ENCODE measurements around the gene INSRR. TPM values are rescaled to one million over a fixed set of nuclear protein-coding genes. Genes with fewer than 3 reads are reported as not detected.

Gene INSRR
- total RNA-seq, 4 donors from 2014 or later, result not detected

DNA sequence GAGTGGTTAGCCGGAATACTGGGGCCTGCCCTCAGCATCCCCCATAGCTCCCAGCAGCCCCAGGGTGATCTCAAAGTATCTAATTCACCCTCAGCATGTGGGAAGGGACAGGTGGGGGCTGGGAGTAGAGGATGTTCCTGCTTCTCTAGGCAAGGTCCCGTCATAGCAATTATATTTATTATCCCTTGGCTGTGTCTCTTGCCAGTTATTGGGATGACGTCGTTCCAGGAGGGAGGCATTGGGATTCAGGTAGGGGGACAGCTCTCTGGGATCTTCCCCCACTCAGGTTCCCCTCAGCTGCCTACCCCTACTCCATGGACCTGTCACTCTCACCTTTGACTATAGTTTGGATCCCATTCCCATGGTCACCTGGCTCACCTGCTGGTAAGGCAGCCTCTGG lies 22.7 kb upstream of the INSRR start:
- no peaks in the 10 kb centered on the region for H3K27me3 ChIP-seq
- intact Hi-C loops (cut with DNase I), result loop anchor here (10.0 kb wide), 1 partner anchor 197 kb away; no protein-coding TSS in a partner anchor
- no peaks in the 10 kb centered on the region for H3K9me3 ChIP-seq
- no peak overlapping the region for H3K27ac ChIP-seq
- no peaks in the 10 kb centered on the region for H3K4me1 ChIP-seq
- WGBS, 2 donors, result 73 to 78% methylated on average over 4 of the region's 4 CpGs
- H3K36me3 ChIP-seq, result no peaks in the 10 kb centered on the region
- H3K4me3 ChIP-seq (replicated peaks in 1 of 3), result no peak overlapping the region
- DNase-seq, result no peak
- TF ChIP-seq POLR2A (IDR thresholded peaks at IDR 0.05), result no peak
- TF ChIP-seq, protein P1, sequence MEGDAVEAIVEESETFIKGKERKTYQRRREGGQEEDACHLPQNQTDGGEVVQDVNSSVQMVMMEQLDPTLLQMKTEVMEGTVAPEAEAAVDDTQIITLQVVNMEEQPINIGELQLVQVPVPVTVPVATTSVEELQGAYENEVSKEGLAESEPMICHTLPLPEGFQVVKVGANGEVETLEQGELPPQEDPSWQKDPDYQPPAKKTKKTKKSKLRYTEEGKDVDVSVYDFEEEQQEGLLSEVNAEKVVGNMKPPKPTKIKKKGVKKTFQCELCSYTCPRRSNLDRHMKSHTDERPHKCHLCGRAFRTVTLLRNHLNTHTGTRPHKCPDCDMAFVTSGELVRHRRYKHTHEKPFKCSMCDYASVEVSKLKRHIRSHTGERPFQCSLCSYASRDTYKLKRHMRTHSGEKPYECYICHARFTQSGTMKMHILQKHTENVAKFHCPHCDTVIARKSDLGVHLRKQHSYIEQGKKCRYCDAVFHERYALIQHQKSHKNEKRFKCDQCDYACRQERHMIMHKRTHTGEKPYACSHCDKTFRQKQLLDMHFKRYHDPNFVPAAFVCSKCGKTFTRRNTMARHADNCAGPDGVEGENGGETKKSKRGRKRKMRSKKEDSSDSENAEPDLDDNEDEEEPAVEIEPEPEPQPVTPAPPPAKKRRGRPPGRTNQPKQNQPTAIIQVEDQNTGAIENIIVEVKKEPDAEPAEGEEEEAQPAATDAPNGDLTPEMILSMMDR (IDR thresholded peaks at IDR 0.05), result no peak

DNA sequence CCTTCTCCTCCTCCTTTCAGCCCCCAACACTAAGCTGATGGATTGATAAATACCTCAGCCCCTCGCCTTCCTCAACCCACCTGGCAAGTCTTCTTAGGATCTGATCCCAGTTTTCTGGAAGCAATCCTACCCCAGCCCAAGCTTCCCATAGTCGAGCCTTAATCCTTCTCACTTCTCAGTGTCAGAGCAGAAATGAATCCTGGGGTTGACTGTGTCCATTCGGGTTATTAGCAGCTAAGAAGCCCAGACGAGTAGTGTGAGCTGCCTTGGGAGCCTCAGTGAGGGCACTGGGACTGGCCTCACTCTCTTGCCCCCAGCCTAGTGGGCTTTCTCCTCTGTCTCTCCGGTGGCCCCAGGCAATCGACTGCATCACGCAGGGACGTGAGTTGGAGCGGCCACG lies 22.2 kb upstream of the INSRR start:
- TF ChIP-seq, protein P1 (IDR thresholded peaks at IDR 0.05), result no peak
- TF ChIP-seq POLR2A (IDR thresholded peaks at IDR 0.05), result no peak
- H3K9me3 ChIP-seq, result no peaks in the 10 kb centered on the region
- intact Hi-C loops (cut with DNase I), result loop anchor here (10.0 kb wide), 1 partner anchor 196 kb away; no protein-coding TSS in a partner anchor
- H3K36me3 ChIP-seq, result no peaks in the 10 kb centered on the region
- H3K4me3 ChIP-seq (replicated peaks in 1 of 3), result no peak overlapping the region
- H3K4me1 ChIP-seq, result no peaks in the 10 kb centered on the region
- no peaks in the 10 kb centered on the region for H3K27me3 ChIP-seq
- WGBS, 2 donors, result 56 to 58% methylated on average over 7 to 9 of the region's 10 CpGs
- H3K27ac ChIP-seq, result no peak overlapping the region
- DNase-seq, result no peak

DNA sequence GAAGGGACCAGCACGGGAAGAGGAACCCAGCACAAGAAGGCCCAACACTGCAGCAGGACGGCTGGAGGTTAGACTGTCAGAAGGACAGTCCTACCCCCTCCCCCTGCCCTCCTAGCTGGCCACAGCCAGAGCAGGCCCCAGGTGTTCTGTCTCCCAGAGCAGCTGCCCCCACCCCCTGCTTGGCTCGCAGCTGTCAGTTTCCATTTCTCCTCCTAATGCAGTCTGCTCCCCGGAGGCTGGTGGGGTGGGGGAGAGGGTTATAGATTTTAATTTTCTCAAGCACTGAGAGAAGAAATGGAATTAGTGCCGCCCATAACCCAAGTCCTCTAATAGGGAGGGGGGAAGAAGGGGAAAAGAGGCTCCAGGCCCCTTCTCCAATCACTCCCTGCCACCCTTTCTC lies 21.6 kb upstream of the INSRR start:
- Histone ChIP-seq H3K27ac (no peak overlapping the region), H3K4me1 (no peaks in the 10 kb centered on the region), H3K9me3 (no peaks in the 10 kb centered on the region), H3K27me3 (no peaks in the 10 kb centered on the region), H3K36me3 (no peaks in the 10 kb centered on the region), H3K4me3 (replicated peaks in 1 of 3) (no peak overlapping the region)
- TF ChIP-seq POLR2A (IDR thresholded peaks at IDR 0.05), result no peak
- TF ChIP-seq, protein P1 (IDR thresholded peaks at IDR 0.05), result no peak
- intact Hi-C loops (cut with DNase I), result loop anchor here (10.0 kb wide), 1 partner anchor 196 kb away; no protein-coding TSS in a partner anchor
- WGBS, 2 donors, result 75 to 79% methylated on average over 5 of the region's 5 CpGs
- DNase-seq, result no peak

DNA sequence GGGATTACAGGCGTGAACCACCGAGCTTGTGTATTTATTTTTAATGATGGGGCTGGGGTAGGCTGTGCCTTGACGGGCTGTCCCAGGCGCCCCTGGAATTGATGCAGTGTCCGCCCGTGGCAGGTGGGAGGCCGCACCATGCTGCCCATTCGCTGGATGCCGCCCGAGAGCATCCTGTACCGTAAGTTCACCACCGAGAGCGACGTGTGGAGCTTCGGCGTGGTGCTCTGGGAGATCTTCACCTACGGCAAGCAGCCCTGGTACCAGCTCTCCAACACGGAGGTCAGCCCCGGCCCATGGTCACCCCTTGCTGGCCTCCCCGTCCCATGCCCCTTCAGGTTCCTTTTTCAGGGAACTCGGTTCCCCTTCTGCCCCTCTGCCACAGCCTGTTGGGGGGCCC lies 21.0 kb upstream of the INSRR start:
- no peak for TF ChIP-seq POLR2A (IDR thresholded peaks at IDR 0.05)
- TF ChIP-seq, protein P1 (IDR thresholded peaks at IDR 0.05), result no peak
- intact Hi-C loops (cut with DNase I), result loop anchor here (10.0 kb wide), 1 partner anchor 195 kb away; no protein-coding TSS in a partner anchor
- Histone ChIP-seq H3K4me1 (no peaks in the 10 kb centered on the region), H3K4me3 (replicated peaks in 1 of 3) (no peak overlapping the region), H3K9me3 (no peaks in the 10 kb centered on the region), H3K27ac (no peak overlapping the region), H3K27me3 (no peaks in the 10 kb centered on the region), H3K36me3 (no peaks in the 10 kb centered on the region)
- 95 to 97% methylated on average over 16 to 21 of the region's 21 CpGs for WGBS, 2 donors
- no peak for DNase-seq

DNA sequence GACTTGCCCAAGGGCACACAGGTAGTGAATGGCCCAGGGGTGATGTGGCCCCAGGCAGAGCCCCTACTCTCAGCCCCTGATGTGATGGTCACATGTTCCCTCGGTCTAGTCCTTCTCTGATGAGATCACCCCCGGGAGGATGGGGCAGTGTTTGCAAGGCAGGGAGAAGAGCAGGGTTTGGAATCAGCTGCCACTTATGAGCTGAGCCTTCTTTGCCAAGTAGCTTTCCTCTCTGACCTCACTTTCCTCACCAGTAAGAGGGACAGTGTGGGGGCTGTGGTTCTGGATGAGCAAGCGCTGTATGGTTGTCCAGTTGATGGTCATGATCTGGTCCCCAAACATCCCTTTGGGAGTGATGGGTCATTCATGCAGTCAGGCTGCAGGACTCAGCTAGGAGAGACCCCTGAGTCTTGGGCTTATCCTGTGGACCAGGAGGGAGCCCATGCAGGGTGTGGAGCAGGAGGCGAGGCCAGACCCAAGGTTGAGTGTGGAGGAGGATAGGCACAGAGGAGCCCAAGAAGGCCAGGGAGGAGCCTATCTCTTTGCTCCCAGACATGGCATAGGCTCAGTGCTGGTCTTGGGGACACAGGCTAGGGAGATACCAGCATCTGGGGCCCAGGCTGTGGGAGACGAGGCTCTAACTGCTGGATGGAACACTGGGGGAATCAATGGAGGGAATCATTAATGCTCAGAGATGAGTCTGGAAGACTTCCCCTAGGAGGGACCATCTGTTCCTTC lies 18.7 kb upstream of the INSRR start:
- Histone ChIP-seq H3K4me1 (no peaks in the 10 kb centered on the region), H3K9me3 (no peaks in the 10 kb centered on the region), H3K27me3 (no peaks in the 10 kb centered on the region), H3K4me3 (replicated peaks in 1 of 3) (no peak overlapping the region), H3K27ac (no peak overlapping the region), H3K36me3 (no peaks in the 10 kb centered on the region)
- no peak for DNase-seq
- TF ChIP-seq, protein P1 (IDR thresholded peaks at IDR 0.05), result no peak
- no peak for TF ChIP-seq POLR2A (IDR thresholded peaks at IDR 0.05)
- intact Hi-C loops (cut with DNase I), result no loop called here
- WGBS, 2 donors, result 85 to 96% methylated on average over 2 to 5 of the region's 5 CpGs

Measured in thyroid gland (tissue), 4 donors.